Smooth muscle cell (in vitro differentiated cells): ENCODE results near the gene FBXW11. TPM values are rescaled to one million over a fixed set of nuclear protein-coding genes. Genes with fewer than 3 reads are reported as not detected.
A peak's percentile ranks its signal among the peaks of the same experiment; 100 is the strongest.

Source experiments
- DNase-seq: peaks from one replicate; lab custom pipeline; 2025; ENCODE audit not compliant: unreplicated experiment; lab: John Stamatoyannopoulos, UW
- H2AFZ ChIP-seq: fragments of 200-600 bp; sonication (generic); 2 replicates; pipeline ENCODE4 v1.6.0; 2016; ENCODE audit warnings: antibody characterized with exemption, low read depth, mild to moderate bottlenecking
- H3F3A ChIP-seq: fragments of 200-600 bp; sonication (generic); 2 replicates; pipeline ENCODE4 v1.6.0; 2017; ENCODE audit warnings: antibody characterized with exemption, low read depth
- H3K27ac ChIP-seq: fragments of 200-600 bp; sonication (generic); 2 replicates; pipeline ENCODE4 v1.5.1; 2016; ENCODE audit warnings: low read depth, mild to moderate bottlenecking
- H3K27me3 ChIP-seq: fragments of 200-600 bp; sonication (generic); 2 replicates; pipeline ENCODE4 v1.6.1; 2016; ENCODE audit warnings: low read depth, mild to moderate bottlenecking
- H3K36me3 ChIP-seq: fragments of 200-600 bp; sonication (generic); 2 replicates; pipeline ENCODE4 v1.5.1; 2016; ENCODE audit warnings: low read depth
- H3K4me1 ChIP-seq: fragments of 200-600 bp; sonication (generic); 2 replicates; pipeline ENCODE4 v1.5.1; 2016; ENCODE audit warnings: low read depth
- H3K4me2 ChIP-seq: fragments of 200-600 bp; sonication (generic); 2 replicates; pipeline ENCODE4 v1.6.0; 2016; ENCODE audit warnings: mild to moderate bottlenecking
- H3K4me3 ChIP-seq: fragments of 200-600 bp; sonication (generic); 2 replicates; pipeline ENCODE4 v1.5.1; 2016; ENCODE audit warnings: mild to moderate bottlenecking
- H3K79me2 ChIP-seq: fragments of 200-600 bp; sonication (generic); 2 replicates; pipeline ENCODE4 v1.6.0; 2016; ENCODE audit warnings: low read depth, mild to moderate bottlenecking
- H3K9ac ChIP-seq: fragments of 200-600 bp; sonication (generic); 2 replicates; pipeline ENCODE4 v1.6.0; 2016; ENCODE audit warnings: low read depth
- H3K9me3 ChIP-seq: fragments of 200-600 bp; sonication (generic); replicated peaks from 2 replicates; pipeline ENCODE4 v1.5.1; 2016; ENCODE audit warnings: low read depth
- H4K20me1 ChIP-seq: fragments of 200-600 bp; sonication (generic); 2 replicates; pipeline ENCODE4 v1.6.0; 2016; ENCODE audit warnings: low read depth
- CTCF ChIP-seq: fragments of 200-600 bp; sonication (generic); IDR thresholded peaks from 2 replicates; pipeline ENCODE4 v1.5.1; 2017; ENCODE audit warnings: borderline replicate concordance, mild to moderate bottlenecking, antibody characterized with exemption; ENCODE audit not compliant: insufficient read depth, poor library complexity, severe bottlenecking
- WGBS: methylation state at CpG from one replicate; pipeline ENCODE4 v1.1.7; 2016; ENCODE audit warnings: low lambda C conversion rate; 5-methylcytosine and 5-hydroxymethylcytosine counted together
- polyA plus RNA-seq: library from polyadenylated mRNA; unstranded; fragments of >200 nt; fragmentation: Nextera tagmentation; extraction: Ambion mirVana; gene quantifications from 2 replicates; pipeline ENCODE4 v1.2.1, GENCODE V29; 2016
- total RNA-seq: library from RNA; depleted of rRNA; stranded (reverse); fragments of >200 nt; gene quantifications from 2 replicates; pipeline ENCODE4 v1.2.3, GENCODE V29; 2014

FBXW11 gene
- total and polyA plus RNA-seq, 2 experiments from 2014 or later, result 27.4 to 83.7 TPM

DNA sequence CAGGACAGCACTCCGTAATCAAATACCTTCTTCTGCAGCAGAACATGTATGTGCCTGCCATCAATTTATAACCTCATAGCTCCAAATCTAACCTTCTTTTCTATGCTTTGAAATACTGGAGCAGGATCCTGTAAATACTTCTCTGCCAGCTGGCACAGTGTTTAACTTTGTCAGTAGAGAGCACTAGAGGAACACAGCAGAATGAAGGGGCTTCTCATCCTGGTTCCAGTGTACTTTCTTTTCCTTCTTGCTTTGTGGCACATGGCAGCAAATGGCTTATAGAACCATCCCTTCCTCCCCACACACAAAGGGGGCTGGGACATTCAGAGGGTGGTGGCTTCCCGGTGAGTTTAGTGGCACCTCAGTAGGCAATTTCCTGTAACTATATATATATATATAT is 3.8 kb upstream of the FBXW11 start:
- Histone ChIP-seq H3K4me2 (no peak overlapping the region), H4K20me1 (peaks cover 3% of the 10 kb centered on the region), H3K4me1 (peaks cover 24% of the 10 kb centered on the region), H3K79me2 (peaks cover 11% of the 10 kb centered on the region), H3K9ac (no peak overlapping the region), H3K9me3 (no peaks in the 10 kb centered on the region), H3F3A (peaks cover 14% of the 10 kb centered on the region), H3K36me3 (no peaks in the 10 kb centered on the region), H3K4me3 (no peak overlapping the region), H3K27me3 (no peaks in the 10 kb centered on the region), H2AFZ (no peak overlapping the region), H3K27ac (no peak overlapping the region)
- TF ChIP-seq CTCF, result peak; percentile 13
- 76% methylated on average over 2 of the region's 2 CpGs for WGBS
- DNase-seq, result no peak

DNA sequence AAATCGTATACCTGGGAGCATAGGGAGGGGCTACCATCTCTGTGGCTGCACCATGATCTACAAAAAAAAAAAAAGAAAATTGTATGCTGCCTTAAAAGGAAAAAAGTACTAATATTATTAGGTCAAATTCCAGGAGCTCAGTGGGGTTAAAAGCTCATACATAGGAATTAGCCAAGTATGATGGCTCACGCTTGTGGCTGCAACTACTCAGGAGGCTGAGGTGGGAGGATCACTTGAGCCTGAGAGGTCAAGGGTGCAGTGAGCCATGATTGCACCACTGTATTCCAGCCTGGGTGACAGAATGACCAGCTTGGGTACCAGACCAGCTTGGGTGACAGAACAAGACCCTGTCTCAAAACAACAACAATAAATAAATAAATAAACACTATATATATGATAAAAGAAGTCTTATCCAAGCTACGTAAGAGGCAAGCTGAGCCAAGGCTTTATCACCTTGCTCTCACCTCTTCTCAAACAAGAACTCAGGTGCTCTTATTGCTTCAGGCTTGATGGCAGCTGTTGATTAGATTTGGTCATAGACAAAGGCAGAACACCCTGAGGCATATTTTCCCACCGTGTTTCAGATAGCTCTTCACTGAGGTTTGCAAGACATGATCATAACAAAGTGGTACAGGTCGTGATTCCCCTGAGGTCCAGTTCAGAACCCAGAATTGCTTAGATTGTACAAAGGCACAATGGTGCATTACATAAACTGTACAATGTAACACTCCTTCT is 3.3 kb upstream of the FBXW11 start:
- Histone ChIP-seq H3K36me3 (no peaks in the 10 kb centered on the region), H3K4me3 (no peak overlapping the region), H3K27ac (no peak overlapping the region), H3K4me2 (no peak overlapping the region), H2AFZ (no peak overlapping the region), H3K9me3 (no peaks in the 10 kb centered on the region), H3K4me1 (peaks cover 30% of the 10 kb centered on the region), H3K79me2 (peaks cover 17% of the 10 kb centered on the region), H4K20me1 (peaks cover 9% of the 10 kb centered on the region), H3F3A (peaks cover 18% of the 10 kb centered on the region), H3K27me3 (no peaks in the 10 kb centered on the region), H3K9ac (no peak overlapping the region)
- WGBS, result 44% methylated on average over 5 of the region's 5 CpGs
- TF ChIP-seq CTCF, result no peak
- DNase-seq, result no peak

DNA sequence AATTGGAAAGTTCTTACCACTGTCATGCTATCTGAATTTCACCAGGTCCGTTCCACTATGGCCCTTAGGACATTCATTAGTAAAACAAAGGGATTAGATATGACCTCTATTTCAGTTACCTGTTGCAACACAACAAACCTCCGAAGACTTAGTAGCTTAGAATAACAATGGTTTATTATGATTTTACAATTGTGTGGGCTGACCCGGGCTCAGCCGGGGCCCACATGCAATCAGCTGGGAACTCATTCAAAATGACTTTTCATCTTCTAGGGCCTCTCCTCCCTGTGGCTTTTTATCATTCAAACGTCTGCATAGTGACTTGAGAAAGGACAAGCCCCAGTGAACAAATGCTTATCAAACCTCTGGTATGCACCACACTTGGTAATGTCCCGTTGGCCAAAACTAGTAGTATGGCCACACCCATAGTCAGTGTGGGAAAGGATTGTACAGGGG is 2.3 kb upstream of the FBXW11 start:
- WGBS, result 22% methylated on average over 6 of the region's 6 CpGs
- DNase-seq, result no peak
- Histone ChIP-seq H3K9me3 (no peaks in the 10 kb centered on the region), H3K9ac (no peak overlapping the region), H2AFZ (no peak overlapping the region), H4K20me1 (peaks cover 19% of the 10 kb centered on the region), H3F3A (peaks cover 19% of the 10 kb centered on the region), H3K4me1 (peaks cover 40% of the 10 kb centered on the region), H3K4me3 (no peak overlapping the region), H3K27ac (peak overlapping the region; percentile 95), H3K79me2 (peaks cover 27% of the 10 kb centered on the region), H3K27me3 (no peaks in the 10 kb centered on the region), H3K4me2 (peak overlapping the region; percentile 92), H3K36me3 (no peaks in the 10 kb centered on the region)
- TF ChIP-seq CTCF, result no peak

GRCh38 chr5:172008111-172008455 is 1.6 kb upstream of the FBXW11 start:
- Histone ChIP-seq H3K27ac (peak overlapping the region; percentile 95), H2AFZ (no peak overlapping the region), H3K27me3 (no peaks in the 10 kb centered on the region), H3K4me1 (peaks cover 45% of the 10 kb centered on the region), H3K4me3 (peak overlapping the region; percentile 91), H3K79me2 (peaks cover 33% of the 10 kb centered on the region), H3F3A (peaks cover 19% of the 10 kb centered on the region), H3K9me3 (no peaks in the 10 kb centered on the region), H3K9ac (no peak overlapping the region), H3K4me2 (peak overlapping the region; percentile 92), H3K36me3 (no peaks in the 10 kb centered on the region), H4K20me1 (peaks cover 25% of the 10 kb centered on the region)
- 9% methylated on average over 3 of the region's 3 CpGs for WGBS
- DNase-seq, result no peak
- TF ChIP-seq CTCF, result no peak
